Ectodermal cell (in vitro differentiated cells): ENCODE results near the gene INF2.
"Not testable (repeated sequence)": the region's sequence is repeated elsewhere in the genome, so short reads cannot be mapped to it uniquely, and the experiment has no call there.

Source experiments
- H3K27ac ChIP-seq: 2 replicates; pipeline ENCODE4 v1.7.0; 2013; ENCODE audit warnings: mild to moderate bottlenecking, low read depth, low read length; ENCODE audit not compliant: insufficient read depth, poor library complexity, severe bottlenecking
- H3K27me3 ChIP-seq: 2 replicates; pipeline ENCODE4 v1.7.0; 2013; ENCODE audit warnings: mild to moderate bottlenecking, low read length; ENCODE audit not compliant: insufficient read depth, control insufficient read depth, poor library complexity, severe bottlenecking
- H3K36me3 ChIP-seq: one replicate; pipeline ENCODE4 v1.7.0; 2013; ENCODE audit warnings: low read length; ENCODE audit not compliant: control insufficient read depth, insufficient read depth
- H3K4me1 ChIP-seq: one replicate; pipeline ENCODE4 v1.7.0; 2013; ENCODE audit warnings: low read length; ENCODE audit not compliant: control insufficient read depth, insufficient read depth
- H3K4me3 ChIP-seq: 2 replicates; pipeline ENCODE4 v1.7.0; 2013; ENCODE audit warnings: low read depth, low read length, control low read depth; ENCODE audit not compliant: insufficient read depth
- H3K9me3 ChIP-seq: 2 replicates; pipeline ENCODE4 v1.7.0; 2013; ENCODE audit warnings: mild to moderate bottlenecking, low read length, moderate library complexity; ENCODE audit not compliant: control insufficient read depth
- WGBS, 2 experiments: methylation state at CpG; one replicate each; pipeline ENCODE4 v1.1.7; 2013; ENCODE audit warnings: missing lambda C conversion rate in 2 of 2; 5-methylcytosine and 5-hydroxymethylcytosine counted together

The INF2 gene

GRCh38 chr14:104657563-104658324 is 31.7 kb upstream of the INF2 start:
- Histone ChIP-seq H3K4me3 (no peak overlapping the region), H3K9me3 (peaks cover 4% of the 10 kb centered on the region), H3K27ac (no peak overlapping the region), H3K36me3 (no peaks in the 10 kb centered on the region), H3K4me1 (peaks cover 3% of the 10 kb centered on the region), H3K27me3 (no peaks in the 10 kb centered on the region)
- WGBS, 2 experiments: 90 to 91% methylated on average over 17 of the region's 17 CpGs

DNA sequence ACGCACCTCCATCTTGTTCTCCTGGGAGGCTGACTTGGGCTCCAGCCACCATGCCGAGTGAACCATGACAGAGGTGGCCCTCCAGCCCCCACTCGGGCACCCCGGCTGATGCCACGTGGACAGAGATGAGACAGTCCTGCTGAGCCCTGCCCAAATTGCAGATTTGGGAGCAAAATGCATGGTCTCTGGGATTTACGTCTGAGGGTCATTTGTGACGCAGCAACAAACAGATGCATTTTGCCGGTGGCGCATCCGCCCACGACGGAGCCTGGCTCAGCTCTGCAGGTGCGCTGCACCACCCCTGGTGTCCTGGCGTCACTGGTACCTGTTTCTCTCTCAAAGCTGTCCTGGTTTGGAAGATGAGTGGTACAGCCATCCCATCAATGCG is 31.1 kb upstream of the INF2 start:
- WGBS, 2 experiments: 94 to 95% methylated on average over 15 of the region's 15 CpGs
- no peaks in the 10 kb centered on the region for H3K36me3 ChIP-seq
- no peak overlapping the region for H3K4me3 ChIP-seq
- H3K27me3 ChIP-seq: no peaks in the 10 kb centered on the region
- H3K4me1 ChIP-seq: peaks cover 3% of the 10 kb centered on the region
- no peak overlapping the region for H3K27ac ChIP-seq
- H3K9me3 ChIP-seq: peaks cover 4% of the 10 kb centered on the region

- H3K4me1 ChIP-seq: peaks cover 3% of the 10 kb centered on the region
- WGBS, 2 experiments: 57 to 58% methylated on average over 5 of the region's 5 CpGs
These were observed 30.3 kb upstream of the INF2 start for GRCh38 chr14:104659146-104659545.

DNA sequence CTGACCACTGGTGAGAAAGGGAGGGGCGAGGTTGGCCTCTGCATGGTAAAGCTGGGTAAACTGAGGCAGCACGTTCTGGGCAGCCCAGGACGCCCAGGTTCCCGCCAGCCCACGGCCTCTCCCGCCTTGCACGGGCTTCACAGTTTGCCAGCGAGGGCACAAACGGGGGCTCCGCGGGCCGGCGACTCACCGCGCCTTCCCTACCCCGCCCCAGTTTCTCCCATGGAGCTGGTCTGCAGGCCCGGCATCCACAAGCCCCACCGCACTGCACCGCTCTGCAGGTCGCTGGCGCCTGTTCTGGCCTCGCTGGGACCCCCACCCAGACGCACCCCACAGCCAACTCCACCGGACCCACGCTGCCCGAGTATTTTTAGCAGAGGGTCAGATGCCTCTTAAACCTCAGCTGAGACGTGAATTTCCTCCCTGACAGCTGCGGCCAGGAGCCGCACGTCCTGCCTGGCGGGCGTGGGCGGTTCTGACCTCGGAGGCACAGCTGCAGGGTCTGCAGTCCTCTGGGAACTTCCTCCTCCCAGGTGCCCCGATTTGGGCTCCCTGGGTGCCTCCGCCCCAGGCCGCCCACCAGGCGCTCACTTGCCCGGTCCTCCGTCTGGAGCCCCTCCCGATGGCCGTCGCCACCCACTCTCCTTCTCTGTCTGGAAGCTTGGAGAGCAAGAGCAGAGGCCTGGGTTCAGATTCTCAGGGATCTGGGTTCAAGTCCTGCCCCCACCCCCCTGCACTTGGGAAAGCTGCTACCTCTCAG is 29.5 kb upstream of the INF2 start:
- Histone ChIP-seq H3K4me3 (no peak overlapping the region), H3K4me1 (peaks cover 4% of the 10 kb centered on the region), H3K27ac (no peak overlapping the region), H3K36me3 (no peaks in the 10 kb centered on the region), H3K9me3 (no peaks in the 10 kb centered on the region), H3K27me3 (no peaks in the 10 kb centered on the region)
- WGBS, 2 experiments: 89 to 90% methylated on average over 43 of the region's 43 CpGs

More at GRCh38 chr14:104659146-104659545, 30.3 kb upstream of the INF2 start:
- Histone ChIP-seq H3K27ac (no peak overlapping the region), H3K27me3 (no peaks in the 10 kb centered on the region), H3K4me3 (no peak overlapping the region), H3K36me3 (no peaks in the 10 kb centered on the region), H3K9me3 (peaks cover under 1% of the 10 kb centered on the region)

GRCh38 chr14:104660597-104660996 is 28.8 kb upstream of the INF2 start:
- H3K9me3 ChIP-seq: no peaks in the 10 kb centered on the region
- no peak overlapping the region for H3K4me3 ChIP-seq
- peaks cover 10% of the 10 kb centered on the region for H3K4me1 ChIP-seq
- no peaks in the 10 kb centered on the region for H3K27me3 ChIP-seq
- WGBS, 2 experiments: 84 to 86% methylated on average over 13 of the region's 13 CpGs
- H3K36me3 ChIP-seq: no peaks in the 10 kb centered on the region
- no peak overlapping the region for H3K27ac ChIP-seq

- 97 to 100% methylated on average over 2 of the region's 2 CpGs for WGBS, 2 experiments
- Histone ChIP-seq H3K4me3 (no peak overlapping the region), H3K36me3 (no peaks in the 10 kb centered on the region), H3K27me3 (no peaks in the 10 kb centered on the region), H3K9me3 (no peaks in the 10 kb centered on the region), H3K27ac (no peak overlapping the region), H3K4me1 (peaks cover 15% of the 10 kb centered on the region)
These were observed 28.3 kb upstream of the INF2 start for GRCh38 chr14:104661086-104661485.

- H3K27me3 ChIP-seq, H3K36me3 ChIP-seq, H3K27ac ChIP-seq, H3K9me3 ChIP-seq, H3K4me3 ChIP-seq: not testable (repeated sequence)
- H3K4me1 ChIP-seq: peaks cover 19% of the 10 kb centered on the region
- 89 to 92% methylated on average over 12 to 15 of the region's 18 CpGs for WGBS, 2 experiments
These were observed 27.8 kb upstream of the INF2 start for GRCh38 chr14:104661528-104662157.

GRCh38 chr14:104662472-104662871 is 26.9 kb upstream of the INF2 start:
- WGBS, 2 experiments: 92 to 94% methylated on average over 18 of the region's 18 CpGs
- not testable (repeated sequence) for H3K9me3 ChIP-seq, H3K27ac ChIP-seq, H3K36me3 ChIP-seq, H3K27me3 ChIP-seq, H3K4me3 ChIP-seq
- H3K4me1 ChIP-seq: peaks cover 19% of the 10 kb centered on the region

- H3K36me3 ChIP-seq: no peaks in the 10 kb centered on the region
- no peaks in the 10 kb centered on the region for H3K27me3 ChIP-seq
- WGBS, 2 experiments: 92 to 93% methylated on average over 6 to 7 of the region's 7 CpGs
- H3K9me3 ChIP-seq: no peaks in the 10 kb centered on the region
- H3K4me3 ChIP-seq: no peak overlapping the region
- peaks cover 19% of the 10 kb centered on the region for H3K4me1 ChIP-seq
- no peak overlapping the region for H3K27ac ChIP-seq
These were observed 25.3 kb upstream of the INF2 start for GRCh38 chr14:104664107-104664506.

DNA sequence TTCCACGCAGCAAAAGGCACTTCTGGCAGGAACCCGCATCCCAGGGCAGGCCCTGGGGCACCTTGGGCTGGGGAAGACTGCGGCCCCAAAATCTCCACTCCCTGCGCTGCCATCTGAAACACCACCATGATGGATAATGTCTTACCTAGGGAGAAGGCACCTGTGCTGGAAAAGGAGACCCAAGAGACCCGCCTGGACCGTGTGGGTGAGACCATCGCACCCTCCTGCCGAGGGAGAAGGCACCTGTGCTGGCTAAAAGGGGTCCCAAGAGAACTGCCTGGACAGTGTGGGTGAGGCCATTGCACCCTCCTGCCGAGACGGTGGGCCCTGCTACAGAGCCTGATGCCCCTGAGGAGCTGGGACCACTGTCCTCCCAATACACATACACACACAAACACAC is 24.8 kb upstream of the INF2 start:
- H3K27ac ChIP-seq: no peak overlapping the region
- H3K27me3 ChIP-seq: no peaks in the 10 kb centered on the region
- no peaks in the 10 kb centered on the region for H3K9me3 ChIP-seq
- H3K36me3 ChIP-seq: no peaks in the 10 kb centered on the region
- no peak overlapping the region for H3K4me3 ChIP-seq
- peaks cover 19% of the 10 kb centered on the region for H3K4me1 ChIP-seq
- WGBS, 2 experiments: 88 to 90% methylated on average over 10 of the region's 10 CpGs
